NB4 (cell line): ENCODE results near the gene TACR1.

Source experiments
- CTCF ChIP-seq: IDR thresholded peaks from one replicate; pipeline ENCODE4 v1.5.1; 2012; ENCODE audit warnings: low read depth, low read length
- MYC ChIP-seq: IDR thresholded peaks from 2 replicates; pipeline ENCODE4 v1.6.1; 2011; ENCODE audit warnings: low read depth, low read length
- POLR2A ChIP-seq: IDR thresholded peaks from 2 replicates; pipeline ENCODE4 v1.6.1; 2011; ENCODE audit warnings: mild to moderate bottlenecking; ENCODE audit not compliant: insufficient read length; ENCODE audit errors: extremely low read depth
- TF ChIP-seq, protein P1 (sequence below): IDR thresholded peaks from 2 replicates; pipeline ENCODE4 v1.6.1; 2011; ENCODE audit warnings: low read depth, low read length

DNA sequence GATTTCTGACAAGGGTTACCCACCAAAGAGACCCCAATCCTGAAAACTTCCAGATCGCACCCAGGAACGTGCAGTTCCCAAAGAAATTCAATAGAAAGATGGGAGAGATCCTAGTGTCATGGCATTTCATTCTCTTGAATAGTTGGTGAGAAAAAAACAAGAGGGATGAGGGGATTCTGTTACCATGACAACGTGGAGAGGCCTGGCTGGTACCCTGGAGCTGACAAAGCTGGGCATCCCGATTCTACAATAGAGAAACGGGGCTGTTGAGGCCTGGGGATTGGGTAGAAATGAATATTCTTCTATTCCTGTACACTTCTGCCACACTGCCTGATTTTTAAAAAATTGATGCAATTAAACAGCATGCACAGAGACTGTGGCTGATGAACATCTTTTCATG, 199.9 kb downstream of the TACR1 start:
- TF ChIP-seq CTCF (no peak), POLR2A (no peak), MYC (no peak)
- TF ChIP-seq, protein P1, sequence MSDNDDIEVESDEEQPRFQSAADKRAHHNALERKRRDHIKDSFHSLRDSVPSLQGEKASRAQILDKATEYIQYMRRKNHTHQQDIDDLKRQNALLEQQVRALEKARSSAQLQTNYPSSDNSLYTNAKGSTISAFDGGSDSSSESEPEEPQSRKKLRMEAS: no peak
